Adrenal gland (tissue), 12 donors: Measurements from ENCODE around the gene TMEM45B. TPM values are rescaled to one million over a fixed set of nuclear protein-coding genes. Genes with fewer than 3 reads are reported as not detected.
"Not testable (repeated sequence)": the region's sequence is repeated elsewhere in the genome, so short reads cannot be mapped to it uniquely, and the experiment has no call there.

Experiments
- DNase-seq, 7 donors: peaks; one replicate each; pipeline ENCODE4 v3.0.0-alpha.2; 2019 to 2020
- H3K27ac ChIP-seq, 5 donors: fragments of 200-600 bp; sonication (generic) in 4 of 5; 1 replicate in 3 of 5; 2 replicates in 2 of 5; pipeline versions ENCODE4 v1.5.1 to v1.8.0; 2016 to 2020; ENCODE audit warnings: mild to moderate bottlenecking in 1 of 5
- H3K27me3 ChIP-seq: fragments of 200-600 bp; 2 replicates; pipeline ENCODE4 v1.8.0; 2021
- H3K36me3 ChIP-seq, 2 donors: fragments of 200-600 bp; replicated peaks in 1 of 2; 1 replicate in 1 of 2; 2 replicates in 1 of 2; pipeline versions ENCODE4 v1.5.1 to v1.8.0; 2018 to 2022
- H3K4me1 ChIP-seq, 2 donors: fragments of 200-600 bp; replicated peaks in 1 of 2; 1 replicate in 1 of 2; 2 replicates in 1 of 2; pipeline versions ENCODE4 v1.5.1 to v1.8.0; 2018 to 2021
- H3K4me3 ChIP-seq, 4 donors: fragments of 200-600 bp; sonication (generic) in 3 of 4; one replicate each; pipeline ENCODE4 v1.5.1; 2016 to 2018
- H3K9me3 ChIP-seq, 3 donors: fragments of 200-600 bp; sonication (generic) in 1 of 3; replicated peaks in 1 of 3; 1 replicate in 2 of 3; 2 replicates in 1 of 3; pipeline versions ENCODE4 v1.5.1 to v1.8.0; 2016 to 2021
- POLR2A ChIP-seq, 2 donors: fragments of 450-650 bp; IDR thresholded peaks; one replicate each; pipeline ENCODE4 v1.6.1; 2017; ENCODE audit warnings: antibody characterized with exemption in 2 of 2, mild to moderate bottlenecking in 2 of 2, moderate library complexity in 1 of 2
- WGBS, 4 donors: extraction: QIAGEN DNeasy Blood & Tissue Kit in 2 of 4; methylation state at CpG; one replicate each; pipeline versions ENCODE4 v1.1.5 to v1.1.7; 2013 to 2017; 5-methylcytosine and 5-hydroxymethylcytosine counted together
- intact Hi-C, 2 donors: fragments of 100-400 bp; cut with DNase I; formaldehyde crosslinking; loops; one replicate each; pipeline versions ENCODE4 v1.14.1 to v1.15.0; 2022 to 2023
- polyA plus RNA-seq, 3 donors: library from polyadenylated mRNA; stranded (reverse); fragments of 200-250 nt in 2 of 3; fragments of 350-450 nt in 1 of 3; fragmentation: Illumina TruSeq in 1 of 3; extraction: RNeasy Lipid Tissue Mini Kit (QIAGEN cat#74804) in 1 of 3; gene quantifications; one replicate each; pipeline ENCODE4 v1.2.3, GENCODE V29; 2013 to 2014
- total RNA-seq, 9 donors: library from RNA; depleted of rRNA in 4 of 9; stranded (reverse); fragments of >200 nt in 4 of 9; fragments of 120-200 nt in 1 of 9; fragmentation: NEBNext Ultra II Directional in 1 of 9; extraction: Animal tissue kit (Norgen Biotek cat#: 25700) in 1 of 9; gene quantifications; one replicate each; pipeline versions ENCODE4 v1.1.0 to v1.2.4, GENCODE V29; 2013 to 2023
- TF ChIP-seq, protein P1 (sequence below), 6 experiments: fragments of 450-650 bp in 4 of 6; fragments of 200-600 bp in 2 of 6; sonication (generic) in 1 of 6; IDR thresholded peaks; 1 replicate in 5 of 6; 2 replicates in 1 of 6; pipeline versions ENCODE4 v1.5.1 to v1.8.0; 2016 to 2021; ENCODE audit warnings: antibody characterized with exemption in 6 of 6, mild to moderate bottlenecking in 2 of 6, moderate library complexity in 1 of 6
- donor health status: healthy with polysubstance abuse.
- donor health status: Bipolar disorder and iron deficiency.
- donor health status: DM: yes; HTN: yes; CAD: no.
- donor health status: DM: no; HTN: no; CAD: no.
- donor health status: DM: no; HTN: no; CAD: no.
- donor health status: DM: yes; HTN: yes; CAD: no.

TMEM45B gene
- total and polyA plus RNA-seq, 12 donors, result 0.06 to 3.2 (median 0.53) TPM; not detected in 4

GRCh38 chr11:129836423-129836891, 20.8 kb downstream of the TMEM45B start:
- H3K9me3 ChIP-seq, H3K4me3 ChIP-seq, DNase-seq, H3K27me3 ChIP-seq, intact Hi-C loops, H3K27ac ChIP-seq, H3K4me1 ChIP-seq, H3K36me3 ChIP-seq: not testable (repeated sequence)
- whole genome bisulfite sequencing, 4 donors, result 74 to 100% (median 76%) methylated on average over 1 of the region's 1 CpG

DNA sequence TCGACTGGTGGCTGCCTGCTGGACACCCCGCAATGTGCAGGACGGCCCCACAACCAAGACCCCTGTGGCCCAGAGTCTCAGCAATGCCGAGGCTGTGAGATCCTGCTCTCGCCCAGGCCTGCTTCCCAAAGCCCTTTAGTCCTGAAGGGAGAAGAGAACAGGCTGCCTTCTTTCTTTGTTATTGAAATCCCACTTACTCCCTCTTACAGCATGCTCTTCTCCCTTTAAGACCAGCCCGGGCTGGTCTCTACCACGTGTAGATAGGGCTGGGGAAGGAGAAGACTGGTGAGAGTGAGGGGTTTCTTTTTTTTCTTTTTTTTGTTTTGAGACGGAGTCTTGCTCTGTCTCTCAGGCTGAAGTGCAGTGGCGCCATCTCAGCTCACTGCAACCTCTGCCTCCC, 21.3 kb downstream of the TMEM45B start:
- intact Hi-C loops, result no loop called here
- Histone ChIP-seq H3K4me1 (no peaks in the 10 kb centered on the region), H3K27me3 (no peaks in the 10 kb centered on the region), H3K27ac (no peak overlapping the region), H3K36me3 (no peaks in the 10 kb centered on the region), H3K4me3 (no peak overlapping the region), H3K9me3 (no peaks in the 10 kb centered on the region)
- TF ChIP-seq, protein P1, sequence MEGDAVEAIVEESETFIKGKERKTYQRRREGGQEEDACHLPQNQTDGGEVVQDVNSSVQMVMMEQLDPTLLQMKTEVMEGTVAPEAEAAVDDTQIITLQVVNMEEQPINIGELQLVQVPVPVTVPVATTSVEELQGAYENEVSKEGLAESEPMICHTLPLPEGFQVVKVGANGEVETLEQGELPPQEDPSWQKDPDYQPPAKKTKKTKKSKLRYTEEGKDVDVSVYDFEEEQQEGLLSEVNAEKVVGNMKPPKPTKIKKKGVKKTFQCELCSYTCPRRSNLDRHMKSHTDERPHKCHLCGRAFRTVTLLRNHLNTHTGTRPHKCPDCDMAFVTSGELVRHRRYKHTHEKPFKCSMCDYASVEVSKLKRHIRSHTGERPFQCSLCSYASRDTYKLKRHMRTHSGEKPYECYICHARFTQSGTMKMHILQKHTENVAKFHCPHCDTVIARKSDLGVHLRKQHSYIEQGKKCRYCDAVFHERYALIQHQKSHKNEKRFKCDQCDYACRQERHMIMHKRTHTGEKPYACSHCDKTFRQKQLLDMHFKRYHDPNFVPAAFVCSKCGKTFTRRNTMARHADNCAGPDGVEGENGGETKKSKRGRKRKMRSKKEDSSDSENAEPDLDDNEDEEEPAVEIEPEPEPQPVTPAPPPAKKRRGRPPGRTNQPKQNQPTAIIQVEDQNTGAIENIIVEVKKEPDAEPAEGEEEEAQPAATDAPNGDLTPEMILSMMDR (IDR thresholded peaks at IDR 0.05), result no peak
- TF ChIP-seq POLR2A (IDR thresholded peaks at IDR 0.05), result no peak
- 82 to 92% (median 91%) methylated on average over 9 of the region's 9 CpGs for WGBS, 4 donors
- no peak for DNase-seq

DNA sequence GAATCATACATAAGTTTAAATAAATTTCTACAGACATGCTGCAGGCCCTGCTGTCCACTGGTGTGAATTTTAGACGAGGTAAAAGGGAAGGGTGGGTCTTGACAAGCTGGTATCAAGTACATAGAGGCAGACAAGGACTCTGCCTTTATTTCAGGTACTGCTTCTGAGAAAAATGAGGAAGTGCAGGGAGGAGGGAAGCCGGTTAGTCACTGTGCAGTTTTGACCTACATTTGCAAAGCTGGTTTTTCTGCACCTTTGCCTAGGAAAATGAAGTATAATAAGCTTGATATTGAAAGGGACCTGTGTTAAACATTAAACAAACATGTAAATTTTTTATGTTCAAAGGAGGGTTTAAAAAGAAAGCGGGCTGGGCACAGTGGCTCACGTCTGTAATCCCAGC, 24.6 kb downstream of the TMEM45B start:
- Histone ChIP-seq H3K9me3 (no peaks in the 10 kb centered on the region), H3K27me3 (no peaks in the 10 kb centered on the region), H3K4me3 (no peak overlapping the region), H3K27ac (no peak overlapping the region), H3K36me3 (no peaks in the 10 kb centered on the region), H3K4me1 (no peaks in the 10 kb centered on the region)
- no peak for TF ChIP-seq POLR2A (IDR thresholded peaks at IDR 0.05)
- TF ChIP-seq, protein P1 (IDR thresholded peaks at IDR 0.05), result no peak
- intact Hi-C loops, result no loop called here
- DNase-seq, result no peak
- 39 to 53% (median 47%) methylated on average over 4 of the region's 4 CpGs for WGBS, 4 donors

- Histone ChIP-seq H3K4me3 (no peak overlapping the region), H3K36me3 (no peaks in the 10 kb centered on the region), H3K9me3 (no peaks in the 10 kb centered on the region), H3K27me3 (no peaks in the 10 kb centered on the region), H3K4me1 (no peaks in the 10 kb centered on the region), H3K27ac (no peak overlapping the region)
- intact Hi-C loops, result no loop called here
- DNase-seq, result no peak
- TF ChIP-seq POLR2A (IDR thresholded peaks at IDR 0.05), result no peak
- TF ChIP-seq, protein P1 (IDR thresholded peaks at IDR 0.05), result no peak
- WGBS, 4 donors, result 94 to 98% (median 94%) methylated on average over 2 of the region's 2 CpGs
Measured at GRCh38 chr11:129842138-129842537, 26.5 kb downstream of the TMEM45B start.

GRCh38 chr11:129846508-129847335, 31.1 kb downstream of the TMEM45B start:
- no peaks in the 10 kb centered on the region for H3K4me1 ChIP-seq
- intact Hi-C loops, result no loop called here
- H3K27me3 ChIP-seq, result no peaks in the 10 kb centered on the region
- WGBS, 4 donors, result 65 to 77% (median 67%) methylated on average over 6 of the region's 6 CpGs
- no peaks in the 10 kb centered on the region for H3K9me3 ChIP-seq
- H3K27ac ChIP-seq, result no peak overlapping the region
- no peak for DNase-seq
- H3K4me3 ChIP-seq, result no peak overlapping the region
- no peaks in the 10 kb centered on the region for H3K36me3 ChIP-seq
- TF ChIP-seq, protein P1 (IDR thresholded peaks at IDR 0.05), result no peak
- no peak for TF ChIP-seq POLR2A (IDR thresholded peaks at IDR 0.05)

DNA sequence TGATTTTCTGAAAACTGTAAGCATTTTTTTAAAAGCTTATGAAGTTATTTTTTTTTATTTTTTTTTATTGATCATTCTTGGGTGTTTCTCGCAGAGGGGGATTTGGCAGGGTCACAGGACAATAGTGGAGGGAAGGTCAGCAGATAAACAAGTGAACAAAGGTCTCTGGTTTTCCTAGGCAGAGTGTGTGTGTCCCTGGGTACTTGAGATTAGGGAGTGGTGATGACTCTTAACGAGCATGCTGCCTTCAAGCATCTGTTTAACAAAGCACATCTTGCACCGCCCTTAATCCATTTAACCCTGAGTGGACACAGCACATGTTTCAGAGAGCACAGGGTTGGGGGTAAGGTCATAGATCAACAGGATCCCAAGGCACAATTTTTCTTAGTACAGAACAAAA, 31.7 kb downstream of the TMEM45B start:
- H3K9me3 ChIP-seq, H3K4me1 ChIP-seq, intact Hi-C loops, DNase-seq, H3K36me3 ChIP-seq, H3K27me3 ChIP-seq, H3K4me3 ChIP-seq, H3K27ac ChIP-seq: not testable (repeated sequence)
- 57 to 79% (median 69%) methylated on average over 1 to 2 of the region's 3 CpGs for WGBS, 4 donors
